Left lung (tissue), 10 donors: ENCODE data around the gene VWF. TPM values are rescaled to one million over a fixed set of nuclear protein-coding genes. Genes with fewer than 3 reads are reported as not detected.

Experiments
- ATAC-seq: fragments of 200-7000 bp; cut with Tn5 transposase; one replicate; pipeline ENCODE4 v1.9.1; 2020; ENCODE audit warnings: moderate library complexity
- DNase-seq, 4 donors: peaks; one replicate each; pipeline ENCODE4 v3.0.0-alpha.2; 2013 to 2020
- H3K27ac ChIP-seq, 2 donors: fragments of 200-600 bp; sonication (generic) in 1 of 2; one replicate each; pipeline versions ENCODE4 v1.5.0 to v1.8.0; 2020 to 2021
- H3K27me3 ChIP-seq, 2 donors: fragments of 200-600 bp; sonication (generic) in 1 of 2; one replicate each; pipeline versions ENCODE4 v1.5.0 to v1.8.0; 2020 to 2021
- H3K36me3 ChIP-seq, 2 donors: fragments of 200-600 bp; sonication (generic) in 1 of 2; one replicate each; pipeline versions ENCODE4 v1.5.0 to v1.8.0; 2020 to 2021
- H3K4me1 ChIP-seq, 2 donors: fragments of 200-600 bp; one replicate each; pipeline ENCODE4 v1.8.0; 2021
- H3K4me3 ChIP-seq, 2 donors: fragments of 200-600 bp; sonication (generic) in 1 of 2; one replicate each; pipeline versions ENCODE4 v1.5.0 to v1.8.0; 2020 to 2021; ENCODE audit warnings: mild to moderate bottlenecking in 1 of 2
- H3K9me3 ChIP-seq, 2 donors: fragments of 200-600 bp; sonication (generic) in 1 of 2; one replicate each; pipeline versions ENCODE4 v1.5.0 to v1.8.0; 2020 to 2021
- intact Hi-C, 2 donors: fragments of 100-400 bp; cut with DNase I; formaldehyde crosslinking; loops; one replicate each; pipeline versions ENCODE4 v1.11.2 to v1.14.2; 2022
- polyA plus RNA-seq, 6 donors: library from polyadenylated mRNA; unstranded; fragments of 120-200 nt; gene quantifications; one replicate each; pipeline ENCODE4 v1.2.1, GENCODE V29; 2013; ENCODE audit not compliant: insufficient read length in 6 of 6
- total RNA-seq, 2 donors: library from RNA; stranded (reverse); fragmentation: NEBNext Ultra II Directional; extraction: Animal tissue kit (Norgen Biotek cat#: 25700); gene quantifications; one replicate each; pipeline ENCODE4 v1.2.1, GENCODE V29; 2021
- TF ChIP-seq, protein P1 (sequence below), 2 donors: fragments of 200-600 bp; sonication (generic) in 1 of 2; IDR thresholded peaks; one replicate each; pipeline versions ENCODE4 v1.5.0 to v1.8.0; 2021; ENCODE audit warnings: antibody characterized with exemption in 2 of 2
- donor health status: DM: no; HTN: yes; CAD: no.
- donor health status: DM: no; HTN: no; CAD: no.

The VWF gene
- total and polyA plus RNA-seq, 8 donors: 123 to 401 (median 147) TPM

DNA sequence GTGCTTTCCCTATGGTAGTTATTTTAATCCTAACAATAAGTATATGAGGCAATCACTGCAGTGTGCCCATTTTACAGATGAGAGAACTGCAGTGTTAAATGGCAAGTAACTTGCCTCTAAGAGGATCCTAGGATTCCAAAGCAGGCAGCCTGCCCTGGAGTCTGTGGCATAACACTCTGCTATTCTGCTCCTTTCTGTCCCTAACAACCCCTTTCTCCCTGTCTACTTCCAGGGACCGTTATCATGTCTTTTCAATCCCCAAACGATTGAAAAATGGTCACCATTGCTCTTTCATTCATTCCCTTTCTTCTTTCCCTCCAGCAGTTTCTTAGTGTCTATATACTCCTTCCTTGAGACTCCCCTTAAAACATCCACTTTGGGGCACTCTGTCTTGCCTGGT is 178.1 kb downstream of the VWF start:
- ATAC-seq: no peak
- Histone ChIP-seq H3K36me3 (peaks cover 0 to 12% of the 10 kb centered on the region in 2 donors), H3K9me3 (no peaks in the 10 kb centered on the region), H3K4me3 (no peak overlapping the region), H3K4me1 (peaks cover 3 to 9% of the 10 kb centered on the region in 2 donors), H3K27ac (no peak overlapping the region), H3K27me3 (peaks cover 37 to 72% of the 10 kb centered on the region in 2 donors)
- DNase-seq: no peak
- intact Hi-C loops: no loop called here
- TF ChIP-seq, protein P1, sequence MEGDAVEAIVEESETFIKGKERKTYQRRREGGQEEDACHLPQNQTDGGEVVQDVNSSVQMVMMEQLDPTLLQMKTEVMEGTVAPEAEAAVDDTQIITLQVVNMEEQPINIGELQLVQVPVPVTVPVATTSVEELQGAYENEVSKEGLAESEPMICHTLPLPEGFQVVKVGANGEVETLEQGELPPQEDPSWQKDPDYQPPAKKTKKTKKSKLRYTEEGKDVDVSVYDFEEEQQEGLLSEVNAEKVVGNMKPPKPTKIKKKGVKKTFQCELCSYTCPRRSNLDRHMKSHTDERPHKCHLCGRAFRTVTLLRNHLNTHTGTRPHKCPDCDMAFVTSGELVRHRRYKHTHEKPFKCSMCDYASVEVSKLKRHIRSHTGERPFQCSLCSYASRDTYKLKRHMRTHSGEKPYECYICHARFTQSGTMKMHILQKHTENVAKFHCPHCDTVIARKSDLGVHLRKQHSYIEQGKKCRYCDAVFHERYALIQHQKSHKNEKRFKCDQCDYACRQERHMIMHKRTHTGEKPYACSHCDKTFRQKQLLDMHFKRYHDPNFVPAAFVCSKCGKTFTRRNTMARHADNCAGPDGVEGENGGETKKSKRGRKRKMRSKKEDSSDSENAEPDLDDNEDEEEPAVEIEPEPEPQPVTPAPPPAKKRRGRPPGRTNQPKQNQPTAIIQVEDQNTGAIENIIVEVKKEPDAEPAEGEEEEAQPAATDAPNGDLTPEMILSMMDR (IDR thresholded peaks at IDR 0.05): no peak

DNA sequence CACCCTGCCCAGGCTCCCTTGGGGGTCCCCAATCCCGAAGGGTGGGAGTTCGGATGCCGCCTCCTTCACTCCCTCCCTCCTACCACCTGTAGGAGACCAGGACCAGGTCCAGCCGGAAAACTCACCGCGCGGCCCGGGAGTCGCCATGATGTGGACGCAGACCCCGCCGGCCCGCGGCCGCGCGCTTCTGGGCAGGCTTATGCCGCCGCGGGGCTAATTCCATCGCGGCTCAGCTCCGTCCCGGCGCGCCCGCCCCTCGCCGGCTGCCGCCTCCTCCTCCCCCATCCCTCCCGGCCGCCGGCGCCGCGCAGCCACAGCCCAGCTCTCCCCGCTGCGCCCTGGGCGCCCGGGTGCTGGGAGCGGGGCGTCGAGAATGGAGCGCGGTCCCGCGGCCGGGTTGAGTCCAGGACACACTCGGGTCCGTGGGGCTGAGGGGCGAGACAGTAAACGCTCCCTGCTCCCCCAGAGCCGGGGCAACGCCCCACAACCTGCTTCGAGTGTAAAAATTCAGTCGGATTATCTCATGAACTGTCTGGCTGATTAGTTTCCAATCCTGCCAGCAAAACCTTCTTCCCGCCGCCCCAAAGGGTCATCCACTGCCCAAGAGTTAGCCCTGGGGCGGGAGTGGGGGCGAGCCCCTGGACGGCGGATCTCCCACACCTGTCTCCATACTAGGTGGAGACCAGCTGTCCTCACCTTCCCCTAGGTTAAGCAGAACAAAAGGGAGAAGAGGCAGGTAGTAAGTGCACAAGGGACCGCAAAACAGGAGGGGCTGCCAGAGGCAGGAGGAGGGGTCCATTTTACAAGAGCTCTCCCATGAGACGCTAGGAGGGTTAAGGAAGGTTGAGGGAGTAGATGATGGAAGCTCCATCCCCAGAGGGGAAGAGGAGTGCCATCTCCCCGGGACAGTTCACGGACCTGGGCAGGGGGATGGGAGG is 179.1 kb downstream of the VWF start, which contains the start of gene ANO2:
TSS of gene ANO2 (minus strand) at position 189 of the 938 bp plus-strand sequence. CDS start at position 147, 42 bp downstream.
- intact Hi-C loops: no loop called here
- Histone ChIP-seq H3K4me3 (peak within 1 kb of the TSS in 1 of 2 donors; percentile 11), H3K4me1 (peaks cover 3 to 9% of the 10 kb centered on the region in 2 donors), H3K9me3 (no peaks in the 10 kb centered on the region), H3K36me3 (peaks cover 0 to 12% of the 10 kb centered on the region in 2 donors), H3K27ac (no peak within 1 kb of the TSS), H3K27me3 (peaks cover 37 to 72% of the 10 kb centered on the region in 2 donors)
- DNase-seq (peak in 2 of 4 donors; percentile 23 to 43), ATAC-seq (peak; percentile 72)
- TF ChIP-seq, protein P1 (IDR thresholded peaks at IDR 0.05): no peak

DNA sequence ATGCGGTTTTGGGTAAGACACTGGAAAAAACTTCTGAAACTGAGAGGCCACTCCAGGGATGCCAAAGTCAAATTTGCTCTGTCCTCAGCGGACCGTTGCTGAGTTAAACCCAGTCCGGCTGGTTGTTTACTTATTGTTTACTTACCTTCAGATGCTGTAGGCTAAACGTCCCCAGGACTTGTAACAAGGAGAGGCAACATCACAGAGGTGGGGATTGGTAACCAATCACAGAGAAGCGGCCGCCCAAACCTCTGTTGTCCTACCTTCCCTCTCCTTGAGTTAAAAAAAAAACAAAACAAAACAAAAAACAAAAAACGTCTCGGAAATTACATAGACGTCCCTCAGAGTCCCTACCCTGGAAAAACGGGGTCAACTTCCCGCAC is 179.8 kb downstream of the VWF start:
- no peak for DNase-seq
- Histone ChIP-seq H3K36me3 (peaks cover 0 to 12% of the 10 kb centered on the region in 2 donors), H3K27ac (no peak overlapping the region), H3K27me3 (peaks cover 37 to 72% of the 10 kb centered on the region in 2 donors), H3K4me1 (peaks cover 3 to 9% of the 10 kb centered on the region in 2 donors), H3K4me3 (peak overlapping the region in 1 of 2 donors; percentile 11), H3K9me3 (no peaks in the 10 kb centered on the region)
- no peak for ATAC-seq
- intact Hi-C loops: no loop called here
- TF ChIP-seq, protein P1 (IDR thresholded peaks at IDR 0.05): no peak

DNA sequence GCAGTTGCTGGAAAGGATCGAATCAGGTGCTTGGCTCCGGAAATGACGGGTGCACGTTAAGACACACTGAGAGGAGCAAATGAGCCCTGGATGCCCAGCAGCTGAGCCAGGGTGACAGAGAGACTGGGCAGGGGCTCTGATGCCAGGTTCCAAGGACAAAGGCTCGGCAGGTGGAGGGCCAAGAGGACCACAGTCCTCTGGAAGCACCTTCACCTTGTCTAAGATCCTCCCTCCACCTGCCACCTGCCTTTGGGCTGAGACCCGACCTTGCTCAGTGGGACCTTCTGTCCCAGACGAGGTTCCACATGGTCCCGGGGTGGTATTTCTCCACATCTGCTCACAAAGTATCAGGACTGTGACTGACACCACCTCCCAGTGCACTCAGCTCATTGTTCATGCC is 180.4 kb downstream of the VWF start:
- H3K36me3 ChIP-seq: peaks cover 0 to 8% of the 10 kb centered on the region in 2 donors
- H3K9me3 ChIP-seq: no peaks in the 10 kb centered on the region
- H3K27ac ChIP-seq: no peak overlapping the region
- no peak overlapping the region for H3K4me3 ChIP-seq
- intact Hi-C loops: no loop called here
- H3K4me1 ChIP-seq: peaks cover 3 to 9% of the 10 kb centered on the region in 2 donors
- TF ChIP-seq, protein P1 (IDR thresholded peaks at IDR 0.05): no peak
- peaks cover 37 to 66% of the 10 kb centered on the region in 2 donors for H3K27me3 ChIP-seq
- DNase-seq (no peak), ATAC-seq (no peak)

DNA sequence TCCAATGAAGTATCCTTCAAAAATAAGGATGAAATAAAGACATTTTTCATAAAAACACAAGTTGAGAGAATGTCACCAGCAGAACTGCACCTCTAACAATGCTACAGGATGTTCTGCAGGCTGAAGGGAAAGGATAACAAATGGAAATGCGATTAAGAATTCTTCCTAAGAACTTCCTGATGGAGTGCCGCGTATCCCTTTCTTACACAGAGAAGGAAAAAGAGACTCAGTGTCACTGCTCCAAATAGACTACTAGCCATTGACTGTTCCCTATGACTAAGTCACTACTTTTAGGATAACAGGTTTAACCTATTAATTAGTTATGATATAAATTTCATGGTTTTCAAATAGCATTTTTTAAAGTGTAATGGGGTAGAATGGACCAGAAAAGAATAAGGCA is 182.6 kb downstream of the VWF start:
- ATAC-seq (no peak), DNase-seq (no peak)
- no peak overlapping the region for H3K27ac ChIP-seq
- H3K4me3 ChIP-seq: no peak overlapping the region
- intact Hi-C loops: no loop called here
- no peaks in the 10 kb centered on the region for H3K36me3 ChIP-seq
- H3K9me3 ChIP-seq: no peaks in the 10 kb centered on the region
- TF ChIP-seq, protein P1 (IDR thresholded peaks at IDR 0.05): no peak
- peaks cover 3 to 9% of the 10 kb centered on the region in 2 donors for H3K4me1 ChIP-seq
- peaks cover 31 to 47% of the 10 kb centered on the region in 2 donors for H3K27me3 ChIP-seq
